ENCODE data around the gene NDST1.

- TF ChIP-seq CTCF (IDR thresholded peaks at IDR 0.05 in 8 of 11, conservative IDR thresholded peaks at IDR 0.05 in 3 of 11) (no peak), POLR2AphosphoS5 (IDR thresholded peaks at IDR 0.05) (no peak)
Measured at GRCh38 chr5:150593996-150594395, 86.1 kb downstream of the NDST1 start.

Data from spleen (tissue), 7 donors.